Measurements from ENCODE around the gene GPSM3.

GRCh38 chr6:32175711-32176475, 16.6 kb downstream of the GPSM3 start, which contains the start of gene AGPAT1:
- TF ChIP-seq, protein P1, sequence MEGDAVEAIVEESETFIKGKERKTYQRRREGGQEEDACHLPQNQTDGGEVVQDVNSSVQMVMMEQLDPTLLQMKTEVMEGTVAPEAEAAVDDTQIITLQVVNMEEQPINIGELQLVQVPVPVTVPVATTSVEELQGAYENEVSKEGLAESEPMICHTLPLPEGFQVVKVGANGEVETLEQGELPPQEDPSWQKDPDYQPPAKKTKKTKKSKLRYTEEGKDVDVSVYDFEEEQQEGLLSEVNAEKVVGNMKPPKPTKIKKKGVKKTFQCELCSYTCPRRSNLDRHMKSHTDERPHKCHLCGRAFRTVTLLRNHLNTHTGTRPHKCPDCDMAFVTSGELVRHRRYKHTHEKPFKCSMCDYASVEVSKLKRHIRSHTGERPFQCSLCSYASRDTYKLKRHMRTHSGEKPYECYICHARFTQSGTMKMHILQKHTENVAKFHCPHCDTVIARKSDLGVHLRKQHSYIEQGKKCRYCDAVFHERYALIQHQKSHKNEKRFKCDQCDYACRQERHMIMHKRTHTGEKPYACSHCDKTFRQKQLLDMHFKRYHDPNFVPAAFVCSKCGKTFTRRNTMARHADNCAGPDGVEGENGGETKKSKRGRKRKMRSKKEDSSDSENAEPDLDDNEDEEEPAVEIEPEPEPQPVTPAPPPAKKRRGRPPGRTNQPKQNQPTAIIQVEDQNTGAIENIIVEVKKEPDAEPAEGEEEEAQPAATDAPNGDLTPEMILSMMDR (conservative IDR thresholded peaks at IDR 0.05), result no peak
- TF ChIP-seq EZH2 (IDR thresholded peaks at IDR 0.05; ENCODE audit: low read depth), result no peak

Measured in PC-9 (cell line).